ENCODE results near the gene HSF2.
"Not testable (repeated sequence)": the region's sequence is repeated elsewhere in the genome, so short reads cannot be mapped to it uniquely, and the experiment has no call there.

HSF2 gene

GRCh38 chr6:122454673-122455072 is 55.2 kb downstream of the HSF2 start:
- no peak for DNase-seq (ENCODE audit: low read depth in 2 of 2)

GRCh38 chr6:122455116-122455515 is 55.7 kb downstream of the HSF2 start:
- DNase-seq (ENCODE audit: low read depth in 2 of 2): not testable (repeated sequence)

- no peak for DNase-seq (ENCODE audit: low read depth in 2 of 2)
These were observed 58.6 kb downstream of the HSF2 start for GRCh38 chr6:122458087-122458486.

GRCh38 chr6:122459240-122459639 is 59.8 kb downstream of the HSF2 start:
- no peak for DNase-seq (ENCODE audit: low read depth in 2 of 2)

- not testable (repeated sequence) for DNase-seq (ENCODE audit: low read depth in 2 of 2)
These were observed 60.5 kb downstream of the HSF2 start for GRCh38 chr6:122459865-122460416.

GRCh38 chr6:122461885-122462284 is 62.4 kb downstream of the HSF2 start:
- DNase-seq (ENCODE audit: low read depth in 2 of 2): no peak

- DNase-seq (ENCODE audit: low read depth in 2 of 2): peak; percentile 83 to 87
These were observed 71.9 kb downstream of the HSF2 start, which contains the start of gene SERINC1 for GRCh38 chr6:122471107-122472021. TSS of gene SERINC1 (minus strand) at chr6:122471807. CDS start at chr6:122471737, 70 bp downstream.

GRCh38 chr6:122472022-122472340 is 72.5 kb downstream of the HSF2 start:
- DNase-seq (ENCODE audit: low read depth in 2 of 2): no peak

GRCh38 chr6:122476131-122476530 is 76.7 kb downstream of the HSF2 start:
- DNase-seq (ENCODE audit: low read depth in 2 of 2): no peak

GRCh38 chr6:122482750-122483080 is 83.3 kb downstream of the HSF2 start:
- no peak for DNase-seq (ENCODE audit: low read depth in 2 of 2)

All from stimulated activated CD8-positive, alpha-beta memory T cell treated with anti-CD3 and anti-CD28 coated beads, Interleukin-15, amount 100 ng/mL, for 4 hours (primary cell).